HG03039 (cell line): ENCODE measurements around the gene PSMG3.

ENCODE experiments used
- ATAC-seq: cut with Tn5 transposase; IDR thresholded peaks from one replicate; pipeline ENCODE4 v1.9.1; 2021; ENCODE audit warnings: mild to moderate bottlenecking, moderate library complexity; ENCODE audit not compliant: unreplicated experiment

PSMG3 gene

DNA sequence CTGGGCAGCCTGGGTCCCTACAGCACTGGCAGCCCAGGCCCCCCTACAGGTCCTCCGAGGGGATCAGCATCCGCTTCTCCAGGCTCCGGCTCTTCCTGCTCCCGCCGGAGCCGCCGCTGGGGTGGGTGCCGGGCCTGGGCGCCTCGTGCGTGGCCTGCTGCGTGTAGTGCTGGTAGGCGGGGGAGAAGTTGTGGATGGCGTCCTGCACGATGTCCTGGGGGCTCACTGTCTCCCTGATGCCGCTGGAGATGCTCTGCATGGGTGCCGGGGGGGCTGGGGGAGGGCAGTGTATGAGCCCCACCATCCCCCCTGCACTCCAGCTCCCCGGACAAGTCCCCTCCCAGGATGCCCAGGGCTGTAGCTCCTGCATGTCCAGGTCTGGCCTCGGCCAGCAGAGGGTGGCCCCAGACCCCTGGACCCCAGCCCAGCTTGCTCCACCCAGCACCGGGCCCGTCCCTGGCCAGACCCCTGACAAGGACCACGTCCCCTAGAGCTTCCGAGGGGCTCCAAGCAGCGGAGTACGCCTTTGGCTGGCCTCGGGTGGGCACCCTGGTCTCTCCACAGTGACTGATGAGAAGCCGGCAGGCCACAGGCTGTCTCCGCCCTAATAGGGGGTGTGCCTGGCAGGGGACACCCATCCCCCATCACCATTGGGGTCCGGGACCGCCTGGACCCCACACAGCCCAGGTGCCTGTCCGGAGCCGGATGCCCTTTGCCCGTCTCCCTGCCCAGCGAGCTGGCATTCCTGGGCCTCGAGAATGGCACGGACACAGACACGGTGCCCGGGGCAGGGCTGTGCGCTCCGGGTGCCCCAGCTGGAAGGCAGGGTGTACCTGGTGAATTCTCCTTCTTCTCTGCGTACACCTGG, 22.7 kb downstream of the PSMG3 start:
- ATAC-seq: no peak

DNA sequence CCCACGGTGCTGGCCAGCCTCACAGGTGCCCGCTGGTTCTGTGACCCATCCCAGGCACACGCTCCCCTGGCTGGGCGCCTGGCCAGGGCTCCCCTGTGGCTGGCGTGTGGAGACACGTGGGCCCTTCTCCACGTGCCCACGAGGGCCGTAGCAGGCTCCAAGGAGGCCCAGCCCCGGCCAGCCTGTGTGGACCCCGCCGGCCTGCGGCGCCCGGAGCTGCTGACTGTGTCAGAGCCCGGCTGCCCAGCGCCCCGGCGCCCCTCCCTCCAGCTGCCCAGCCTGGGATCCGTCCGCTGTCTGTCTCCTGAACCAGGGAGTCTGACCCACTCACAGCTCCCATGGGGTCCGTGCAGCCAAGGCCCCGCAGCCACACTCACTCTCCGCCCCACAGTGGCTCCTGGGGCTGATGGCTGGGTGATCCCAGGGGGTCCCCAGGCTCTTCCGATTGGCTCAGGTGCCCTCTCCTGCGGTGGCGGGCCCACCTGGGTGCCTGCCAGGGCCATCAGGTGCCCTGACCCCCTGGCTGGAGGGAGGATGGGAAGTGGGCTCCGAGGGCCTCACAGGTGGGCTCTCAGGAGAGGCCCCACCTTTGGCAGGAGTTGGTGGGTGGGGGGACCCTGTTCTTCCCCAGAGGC, 23.4 kb downstream of the PSMG3 start:
- no peak for ATAC-seq

DNA sequence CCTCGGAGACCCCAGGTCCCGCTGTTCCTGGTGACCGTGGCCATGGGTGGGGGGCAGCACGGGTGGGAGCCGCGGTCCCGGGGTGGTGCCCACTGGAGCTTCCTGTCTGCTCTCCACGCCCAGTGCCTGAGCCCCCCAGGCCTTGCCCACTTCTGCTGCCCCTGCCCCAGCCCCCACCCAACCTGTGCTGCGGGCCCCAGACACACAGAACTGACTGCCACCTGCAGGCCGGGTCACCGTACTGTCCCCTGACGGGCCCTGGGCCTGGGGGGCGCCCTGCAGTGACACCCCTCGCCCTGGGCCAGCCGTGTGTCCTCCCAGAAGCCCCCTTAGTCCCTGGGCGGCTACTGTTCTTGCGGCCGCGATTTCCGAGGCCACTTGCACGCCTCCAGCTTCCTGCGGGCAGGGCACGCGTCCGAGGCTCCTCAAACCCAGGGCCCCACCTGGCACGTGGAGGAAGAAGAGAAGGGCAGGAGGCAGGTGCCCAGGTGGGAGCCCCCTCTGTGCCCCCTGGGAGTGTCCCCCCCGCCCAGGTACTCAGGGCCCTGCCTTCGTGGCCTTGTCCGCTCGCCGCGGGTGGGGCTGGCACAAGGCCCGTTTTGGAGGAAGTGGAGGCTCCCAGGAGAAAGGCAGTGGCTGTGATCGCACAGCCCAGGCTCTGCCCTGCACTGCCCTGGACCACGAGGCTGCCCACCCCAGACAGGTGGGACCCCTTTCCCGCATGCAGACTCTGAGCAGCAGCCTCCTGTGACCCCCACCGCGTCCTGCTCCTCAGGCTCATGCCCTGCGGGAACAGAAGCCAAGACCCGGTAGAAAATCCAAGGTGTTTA, 24.2 kb downstream of the PSMG3 start:
- ATAC-seq: no peak

DNA sequence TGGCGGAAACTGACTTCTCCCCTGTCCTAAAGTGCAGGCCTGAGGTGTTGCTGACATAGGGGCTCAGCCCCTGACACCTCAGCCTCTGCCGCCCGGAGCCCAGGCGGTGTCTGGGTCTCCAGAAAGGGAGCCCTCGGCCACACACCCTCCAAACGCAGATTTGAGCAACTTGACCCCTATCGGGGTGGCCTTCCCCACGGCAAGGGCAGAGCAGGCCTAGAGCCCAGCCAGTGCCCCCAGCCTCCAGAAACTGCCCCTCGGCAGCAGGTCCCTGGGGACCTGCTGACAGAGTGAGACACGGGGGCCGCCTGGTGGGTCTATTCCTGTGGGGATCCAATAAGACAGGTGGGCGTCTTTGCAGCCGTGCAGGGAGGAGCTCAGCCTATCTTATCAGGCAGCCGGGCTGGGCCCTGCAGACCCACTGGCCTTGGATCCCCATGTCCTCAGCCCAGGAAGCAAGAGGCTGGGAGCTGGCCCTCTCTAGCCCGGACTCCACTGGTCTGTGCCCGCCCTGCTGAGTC, 24.9 kb downstream of the PSMG3 start:
- no peak for ATAC-seq

DNA sequence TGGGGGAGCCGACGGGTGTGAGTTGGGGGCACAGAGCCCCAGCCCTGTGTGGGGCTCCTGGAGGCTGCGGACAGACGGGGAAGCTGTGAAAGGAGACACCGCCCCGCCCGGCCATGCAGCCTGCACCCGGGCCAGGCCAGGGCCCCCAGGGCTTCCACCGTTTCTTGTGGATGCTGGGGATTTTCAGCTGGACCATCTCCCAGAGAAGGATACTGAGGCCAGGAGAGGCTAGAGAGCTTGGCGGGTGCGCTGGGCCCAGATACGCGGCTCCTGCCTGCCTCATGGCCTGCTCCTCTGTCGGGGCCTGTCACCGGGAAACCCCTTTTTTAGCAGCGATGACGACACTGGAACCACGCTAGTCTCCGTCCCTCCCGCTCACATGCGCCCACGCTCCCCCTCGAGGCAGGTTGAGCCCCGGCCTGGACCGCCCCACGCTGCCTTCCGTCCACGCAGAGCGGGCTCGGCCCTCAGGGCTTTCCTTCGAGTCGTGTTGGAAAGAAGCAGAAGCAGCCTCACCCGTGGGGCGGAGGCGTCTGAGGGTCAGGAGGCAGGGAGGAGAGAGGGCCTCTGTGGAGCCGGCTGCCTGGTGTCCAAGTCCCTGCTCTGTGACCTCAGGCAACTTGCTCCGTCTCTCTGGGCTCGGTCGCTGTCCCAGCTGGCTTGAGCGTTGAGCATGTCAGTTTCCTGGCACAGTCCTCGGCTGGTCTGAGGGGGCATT, 25.5 kb downstream of the PSMG3 start:
- no peak for ATAC-seq

DNA sequence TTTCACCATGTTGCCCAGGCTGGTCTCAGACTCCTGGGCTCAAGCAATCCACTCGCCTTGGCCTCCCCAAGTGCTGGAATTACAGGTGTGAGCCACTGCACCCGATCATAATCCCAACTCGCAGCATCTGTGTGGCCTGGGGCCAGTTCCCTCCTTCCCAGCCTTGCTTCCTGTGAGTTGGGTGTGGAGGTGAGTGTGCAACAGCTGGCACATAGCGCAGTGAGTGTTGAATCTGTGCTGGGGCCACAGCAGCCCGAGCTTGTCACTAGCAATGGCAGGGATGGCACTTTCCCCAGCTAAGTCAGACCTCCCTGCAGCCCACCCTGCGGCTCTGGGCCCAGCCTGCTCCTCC, 26.0 kb downstream of the PSMG3 start:
- no peak for ATAC-seq

DNA sequence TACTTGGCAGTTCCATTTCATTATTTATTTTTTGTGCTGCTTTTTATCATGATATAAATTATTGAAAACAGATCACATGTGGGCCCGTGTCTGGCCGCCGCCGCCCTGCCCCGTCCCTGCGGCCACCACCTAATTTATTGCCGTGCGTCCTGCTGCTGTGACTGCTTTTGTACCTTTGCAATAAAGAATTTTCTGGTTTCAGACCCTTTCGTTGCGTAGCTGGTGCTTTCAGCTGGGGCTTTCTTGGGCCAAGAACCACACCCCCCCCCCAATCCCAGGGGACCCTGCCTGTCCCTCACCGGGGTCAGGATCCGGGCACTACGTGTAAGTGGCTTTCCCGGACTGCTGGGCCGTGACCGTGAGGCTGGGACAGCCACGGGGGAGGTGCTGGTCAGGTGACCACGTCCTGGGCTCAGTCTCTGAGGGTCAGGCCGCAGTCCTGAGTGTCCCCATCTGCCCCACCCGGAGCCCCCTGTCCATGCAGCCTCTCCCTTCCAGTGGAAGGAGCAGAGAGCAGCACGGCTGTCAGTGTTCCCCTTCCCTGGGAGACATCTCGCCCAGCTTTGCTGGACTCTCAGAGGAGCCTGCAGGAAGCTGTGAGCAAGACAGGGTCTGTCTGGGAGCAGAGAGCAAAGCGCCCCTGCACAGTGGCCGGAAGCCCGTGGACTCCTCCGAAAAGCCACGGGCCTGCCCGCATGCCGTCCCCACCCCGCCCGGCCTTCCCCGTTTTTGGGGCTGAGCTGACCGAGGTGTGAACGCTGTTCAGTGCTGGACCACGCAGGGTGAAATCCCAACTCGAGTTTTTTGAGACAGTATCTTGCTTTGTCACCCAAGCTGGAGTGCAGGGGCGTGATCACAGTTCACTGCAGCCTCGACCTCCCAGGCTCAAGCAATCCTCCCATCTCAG, 26.7 kb downstream of the PSMG3 start:
- no peak for ATAC-seq

DNA sequence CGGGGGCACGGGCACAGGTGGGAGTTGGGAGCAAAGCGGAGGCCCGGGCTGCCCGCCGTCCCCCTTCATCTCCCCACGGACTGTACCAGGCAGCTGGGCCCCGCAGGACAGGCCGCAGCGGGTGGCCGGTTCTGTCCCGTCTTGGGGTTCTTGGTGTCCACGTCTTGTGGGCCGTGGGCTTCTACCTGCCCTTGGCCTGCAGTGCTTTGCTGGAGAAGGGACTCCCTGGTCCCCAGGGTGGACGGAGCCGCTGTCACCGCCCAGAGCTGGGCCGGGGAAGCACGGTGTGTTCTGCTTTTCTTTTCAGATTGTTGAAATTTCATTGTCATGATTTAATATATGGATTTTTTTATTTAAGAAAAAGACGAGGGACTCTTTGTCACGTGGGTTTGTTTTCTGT, 27.5 kb downstream of the PSMG3 start:
- no peak for ATAC-seq

DNA sequence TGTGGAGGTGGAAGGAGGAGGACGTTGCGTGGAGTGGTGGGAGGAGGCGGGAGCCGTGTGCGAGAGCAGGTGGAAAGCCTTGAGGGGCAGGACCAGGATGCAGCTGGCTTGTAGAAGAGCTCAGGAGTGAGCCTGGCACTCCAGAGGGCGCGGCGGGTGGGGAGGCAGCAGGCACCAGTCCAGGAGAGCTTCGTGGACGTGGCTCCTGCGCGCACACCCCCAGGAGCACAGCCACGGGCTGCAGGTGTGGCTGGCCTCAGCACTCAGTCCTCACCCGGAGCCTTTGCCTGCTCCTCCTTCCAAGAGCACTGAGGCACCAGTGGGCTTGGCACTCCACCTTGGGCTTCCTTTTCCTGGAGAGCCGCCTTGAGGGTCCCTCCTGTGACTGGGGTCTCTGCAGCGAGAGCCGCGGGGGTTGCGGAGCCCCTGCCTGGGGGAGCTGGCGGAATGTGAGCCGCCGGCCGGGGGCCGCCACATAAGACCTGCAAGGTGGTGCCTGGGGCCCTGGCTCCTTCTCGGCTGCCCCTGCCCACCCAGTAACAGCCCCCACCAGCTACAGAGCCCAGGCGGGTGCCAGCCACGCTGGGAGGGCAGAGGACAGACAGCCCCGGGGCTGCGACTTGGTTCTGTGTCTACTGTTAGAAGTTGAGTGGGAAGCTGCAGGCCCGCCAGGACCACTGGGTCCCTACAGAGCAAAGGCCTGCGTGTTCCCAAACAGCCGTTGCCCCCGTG, 28.2 kb downstream of the PSMG3 start:
- ATAC-seq: no peak

DNA sequence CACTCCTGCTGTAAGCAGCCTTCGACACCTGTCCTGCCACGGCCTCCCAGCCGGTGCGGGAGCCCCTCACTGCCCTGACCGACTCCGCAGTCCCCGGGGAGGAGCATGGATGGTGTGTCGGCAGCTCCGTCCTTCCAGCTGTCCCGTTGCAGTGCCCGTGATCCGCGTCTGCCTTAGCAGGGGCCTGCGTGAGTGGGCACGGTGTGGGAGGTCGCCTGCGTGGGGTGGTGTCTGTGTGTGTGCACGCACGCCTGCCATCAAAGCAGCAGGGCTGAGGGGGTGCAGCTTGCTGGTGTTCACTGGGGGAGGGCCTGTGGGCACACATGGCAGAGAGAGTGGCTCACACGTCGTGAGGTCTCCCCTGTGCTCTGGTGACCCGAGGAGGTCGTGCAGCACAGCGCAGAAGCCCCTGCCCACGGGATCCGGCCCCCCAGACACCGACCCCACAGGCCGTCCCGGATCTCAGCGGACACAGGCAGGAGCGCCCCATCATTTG, 29.0 kb downstream of the PSMG3 start:
- ATAC-seq: no peak

DNA sequence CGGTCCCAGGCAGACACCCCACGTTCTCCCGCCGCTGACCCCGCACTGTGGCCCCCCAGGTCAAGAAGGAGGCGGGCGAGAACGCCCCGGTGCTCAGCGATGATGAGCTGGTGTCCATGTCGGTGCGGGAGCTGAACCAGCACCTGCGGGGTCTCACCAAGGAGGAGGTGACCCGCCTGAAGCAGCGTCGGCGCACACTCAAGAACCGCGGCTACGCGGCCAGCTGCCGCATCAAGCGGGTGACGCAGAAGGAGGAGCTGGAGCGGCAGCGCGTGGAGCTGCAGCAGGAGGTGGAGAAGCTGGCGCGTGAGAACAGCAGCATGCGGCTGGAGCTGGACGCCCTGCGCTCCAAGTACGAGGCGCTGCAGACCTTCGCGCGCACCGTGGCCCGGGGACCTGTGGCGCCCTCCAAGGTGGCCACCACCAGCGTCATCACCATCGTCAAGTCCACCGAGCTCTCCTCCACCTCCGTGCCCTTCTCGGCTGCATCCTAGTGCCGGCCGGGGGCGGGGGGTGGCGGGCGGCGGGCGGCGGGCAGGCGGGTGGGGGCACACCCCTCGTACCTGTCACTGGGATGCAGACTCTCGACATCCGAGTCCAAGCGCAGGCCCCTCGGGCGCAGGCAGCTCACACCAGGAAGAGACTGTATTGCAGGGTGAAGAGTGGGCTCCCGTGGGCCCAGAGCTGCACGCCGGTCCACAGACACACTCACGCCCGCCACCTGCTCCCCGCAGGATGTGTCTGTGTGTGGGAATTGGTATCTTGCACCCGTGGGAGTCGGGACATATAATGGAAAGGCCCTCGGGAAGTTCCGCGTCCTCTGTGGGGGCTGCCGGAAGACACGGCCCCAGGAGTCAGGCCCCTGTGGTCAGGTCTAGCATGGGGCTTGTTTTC, 29.7 kb downstream of the PSMG3 start:
- ATAC-seq: no peak

DNA sequence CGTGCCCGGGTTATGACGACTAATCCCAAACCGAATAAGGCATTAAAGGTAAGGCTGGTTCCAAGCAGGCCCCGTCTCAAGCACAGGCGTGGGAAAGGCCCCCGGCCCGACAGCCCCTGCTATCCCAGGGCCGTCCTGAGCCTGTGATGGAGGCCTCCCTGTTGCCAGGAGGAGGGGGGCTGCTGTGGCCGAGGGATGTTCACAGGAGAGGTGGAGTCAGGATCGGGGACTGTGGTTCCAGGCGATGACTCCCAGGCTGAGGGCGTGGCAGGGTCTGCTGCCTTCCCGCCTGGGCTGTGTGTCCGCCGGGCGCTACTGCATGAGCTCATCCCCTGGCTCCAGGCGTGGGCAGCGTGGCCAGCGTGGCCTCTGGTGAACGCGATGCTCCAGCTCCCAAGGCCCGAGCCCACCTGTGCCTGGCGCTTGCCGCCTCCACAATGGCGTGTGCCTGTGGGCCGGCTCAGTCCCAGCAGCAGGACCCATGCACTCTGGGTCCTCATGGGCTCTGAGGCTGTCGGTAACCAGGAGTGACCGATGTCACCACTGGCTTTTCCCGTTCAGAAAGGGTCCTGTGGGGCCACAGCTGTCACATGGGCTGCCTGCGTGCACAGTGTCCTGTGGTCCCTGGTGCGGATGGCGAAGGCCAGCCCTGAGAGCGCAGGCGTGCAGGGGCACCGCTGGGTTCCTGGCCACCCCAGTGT, 30.5 kb downstream of the PSMG3 start:
- no peak for ATAC-seq

DNA sequence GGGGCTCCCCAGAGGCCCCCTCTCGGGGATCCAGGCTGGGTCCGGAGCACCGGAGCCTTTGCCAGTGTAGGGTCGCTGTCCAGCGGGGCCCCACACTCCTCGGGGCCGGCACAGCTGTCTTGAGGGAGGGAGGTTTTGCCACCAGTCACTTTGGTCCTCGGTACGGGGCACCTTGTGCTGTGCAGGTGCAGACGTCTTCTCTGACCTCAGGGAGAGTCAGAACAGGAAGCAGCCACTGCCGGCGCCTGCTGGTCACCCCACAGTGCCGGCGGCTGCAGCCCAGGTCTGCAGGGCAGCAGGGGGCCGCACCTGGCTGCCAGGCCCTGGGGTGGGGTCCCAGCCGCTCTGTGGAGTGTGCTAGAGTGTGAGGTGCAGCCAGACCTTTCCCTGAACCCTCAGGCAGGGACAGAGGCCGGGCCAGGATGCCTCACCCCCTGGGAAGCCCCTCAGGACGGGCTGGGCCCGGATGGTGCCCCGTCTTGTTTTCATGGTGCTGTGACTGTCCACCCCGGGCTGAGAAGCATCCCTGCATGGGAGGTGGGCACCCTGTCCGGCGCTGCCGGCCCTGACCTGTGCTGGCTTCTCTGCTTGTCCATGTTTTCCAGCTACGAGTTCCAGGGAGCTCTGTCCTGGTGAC, 31.2 kb downstream of the PSMG3 start:
- no peak for ATAC-seq

DNA sequence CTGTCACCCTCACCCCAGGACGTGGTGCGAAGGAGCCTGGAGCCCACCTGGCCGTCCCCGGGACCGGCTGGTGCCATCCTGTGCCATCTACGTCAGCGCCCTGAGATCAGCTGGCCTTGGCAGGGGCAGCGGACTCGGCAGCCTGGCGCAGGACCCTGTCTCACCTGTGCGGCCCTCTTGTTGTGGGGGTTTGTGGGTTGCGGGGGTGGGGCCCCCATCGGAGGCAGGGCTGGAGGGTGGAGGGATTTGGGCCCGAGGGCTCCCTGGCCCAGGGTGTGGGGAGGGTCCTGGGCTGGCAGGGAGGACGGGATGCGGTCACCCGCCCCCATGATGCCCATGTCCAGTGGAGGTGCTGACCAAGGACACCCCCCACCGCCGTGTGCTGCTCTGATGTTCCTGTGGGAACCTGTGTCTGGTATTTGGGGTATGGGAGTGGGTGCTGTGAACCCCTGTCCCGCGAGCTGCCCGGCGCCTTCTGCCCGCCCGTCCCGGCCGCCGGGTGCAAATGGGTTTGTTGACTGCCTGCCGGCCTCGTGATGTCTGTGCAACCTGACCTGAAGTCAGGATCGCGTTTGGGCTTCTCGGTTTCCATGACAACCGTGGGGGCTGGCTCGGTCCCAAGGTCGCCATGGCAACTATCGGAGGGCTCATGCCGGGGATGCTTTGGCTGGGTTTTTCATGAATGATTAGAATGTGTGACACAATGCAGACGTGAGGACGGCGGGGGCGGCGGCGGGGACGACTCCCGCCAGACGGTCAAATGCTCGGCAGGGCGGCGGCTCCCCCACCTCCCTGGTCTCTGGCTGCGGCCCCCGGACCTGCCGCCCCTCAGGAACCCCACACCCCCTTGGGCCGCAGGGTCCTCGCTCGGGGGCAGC, 32.1 kb downstream of the PSMG3 start:
- no peak for ATAC-seq

DNA sequence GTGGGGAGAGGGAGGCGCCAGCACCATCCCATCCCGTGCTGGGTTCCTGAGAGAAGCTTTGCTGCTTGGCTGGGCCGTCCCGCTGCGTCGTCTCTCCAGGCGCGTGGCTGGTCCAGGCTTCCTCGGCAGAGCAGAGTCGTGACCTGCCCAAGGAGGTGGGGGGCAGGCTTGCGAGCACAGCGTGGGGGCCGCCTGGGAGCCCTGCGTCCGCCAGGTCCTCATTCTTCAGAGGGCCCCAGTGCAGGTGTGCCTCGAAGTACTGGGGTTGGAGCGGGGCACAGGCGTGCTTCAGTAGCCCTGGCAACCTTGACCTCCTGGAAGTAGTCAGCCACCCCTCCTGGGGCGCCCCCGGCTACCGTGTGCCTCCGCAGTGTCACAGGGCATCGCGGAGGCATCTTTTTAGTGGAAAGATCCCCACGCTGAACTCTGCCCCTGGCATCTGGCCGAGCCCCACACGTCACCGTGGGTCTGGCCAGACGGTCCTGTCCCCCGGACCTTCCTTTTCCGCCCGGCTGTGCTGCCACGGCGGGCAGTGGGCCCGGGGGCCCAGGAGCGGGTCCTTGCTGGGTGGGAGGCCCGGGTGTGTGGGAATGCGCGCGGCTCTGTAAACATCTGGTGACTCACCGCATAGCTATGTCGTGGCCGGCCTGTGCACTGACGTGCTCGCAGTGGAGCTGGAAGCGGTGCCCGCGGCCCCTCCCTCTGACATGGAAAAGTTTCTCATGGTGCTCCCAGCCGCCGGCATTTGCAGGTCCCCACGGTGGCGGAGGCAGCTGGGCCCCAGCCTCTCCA, 32.9 kb downstream of the PSMG3 start:
- ATAC-seq: no peak
